Endodermal cell (in vitro differentiated cells): ENCODE measurements around the gene MIEF1. TPM values are rescaled to one million over a fixed set of nuclear protein-coding genes. Genes with fewer than 3 reads are reported as not detected.

Experiments
- DNase-seq: peaks from one replicate; pipeline ENCODE4 v3.0.0-alpha.2; 2017
- H3K27ac ChIP-seq: 2 replicates; pipeline ENCODE4 v1.5.1; 2013; ENCODE audit warnings: mild to moderate bottlenecking, low read depth, low read length, moderate library complexity
- H3K27me3 ChIP-seq: 2 replicates; pipeline ENCODE4 v1.6.1; 2013; ENCODE audit warnings: mild to moderate bottlenecking, low read length, moderate library complexity; ENCODE audit not compliant: insufficient read depth, control insufficient read depth, poor library complexity, severe bottlenecking
- H3K36me3 ChIP-seq: 2 replicates; pipeline ENCODE4 v1.7.0; 2013; ENCODE audit warnings: mild to moderate bottlenecking, low read length, moderate library complexity; ENCODE audit not compliant: control insufficient read depth, insufficient read depth
- H3K4me1 ChIP-seq: one replicate; pipeline ENCODE4 v1.7.0; 2013; ENCODE audit warnings: low read length; ENCODE audit not compliant: control insufficient read depth, insufficient read depth
- H3K4me3 ChIP-seq: 2 replicates; pipeline ENCODE4 v1.5.1; 2013; ENCODE audit warnings: mild to moderate bottlenecking, low read length, moderate library complexity
- H3K9ac ChIP-seq: 2 replicates; pipeline ENCODE4 v1.6.1; 2013; ENCODE audit warnings: mild to moderate bottlenecking, low read length, moderate library complexity; ENCODE audit not compliant: poor library complexity, severe bottlenecking; ENCODE audit errors: extremely low read depth
- H3K9me3 ChIP-seq: 2 replicates; pipeline ENCODE4 v1.6.1; 2013; ENCODE audit warnings: mild to moderate bottlenecking, low read length, moderate library complexity; ENCODE audit not compliant: control insufficient read depth
- H3K27ac Mint-ChIP-seq: 2 replicates; pipeline ENCODE4 v1.8.0; 2020; ENCODE audit warnings: mixed read lengths
- H3K27me3 Mint-ChIP-seq: 2 replicates; pipeline ENCODE4 v1.8.0; 2021; ENCODE audit warnings: mild to moderate bottlenecking, mixed read lengths; ENCODE audit not compliant: insufficient read depth
- H3K36me3 Mint-ChIP-seq: 2 replicates; pipeline ENCODE4 v1.8.0; 2020; ENCODE audit warnings: low read depth, mixed read lengths
- H3K4me1 Mint-ChIP-seq: 2 replicates; pipeline ENCODE4 v1.8.0; 2020; ENCODE audit warnings: mixed read lengths
- H3K4me3 Mint-ChIP-seq: 2 replicates; pipeline ENCODE4 v1.8.0; 2020; ENCODE audit warnings: mild to moderate bottlenecking, moderate library complexity, mixed read lengths
- H3K9me3 Mint-ChIP-seq: 2 replicates; pipeline ENCODE4 v1.8.0; 2020; ENCODE audit warnings: mild to moderate bottlenecking, mixed read lengths
- WGBS, 2 experiments: methylation state at CpG; one replicate each; pipeline versions ENCODE4 v1.1.5 to v1.1.7; 2013; ENCODE audit warnings: missing lambda C conversion rate in 2 of 2, mixed read lengths in 1 of 2; ENCODE audit not compliant: insufficient coverage in 1 of 2, insufficient read length in 1 of 2; 5-methylcytosine and 5-hydroxymethylcytosine counted together
- total RNA-seq, 2 donors: library from RNA; stranded (reverse); fragmentation: NEBNext Ultra II Directional in 1 of 2; extraction: Animal tissue kit (Norgen Biotek cat#: 25700) in 1 of 2; gene quantifications; 2 replicates in 1 of 2; 3 replicates in 1 of 2; pipeline ENCODE4 v1.2.1, GENCODE V29; 2021
- TF ChIP-seq, protein P1 (sequence below): fragments of 200-600 bp; sonication (generic); conservative IDR thresholded peaks from 2 replicates; pipeline ENCODE4 v1.5.0; 2021; ENCODE audit warnings: antibody characterized with exemption, mild to moderate bottlenecking

Gene MIEF1
- total RNA-seq, 2 donors from 2014 or later: 36.0 to 43.3 TPM

DNA sequence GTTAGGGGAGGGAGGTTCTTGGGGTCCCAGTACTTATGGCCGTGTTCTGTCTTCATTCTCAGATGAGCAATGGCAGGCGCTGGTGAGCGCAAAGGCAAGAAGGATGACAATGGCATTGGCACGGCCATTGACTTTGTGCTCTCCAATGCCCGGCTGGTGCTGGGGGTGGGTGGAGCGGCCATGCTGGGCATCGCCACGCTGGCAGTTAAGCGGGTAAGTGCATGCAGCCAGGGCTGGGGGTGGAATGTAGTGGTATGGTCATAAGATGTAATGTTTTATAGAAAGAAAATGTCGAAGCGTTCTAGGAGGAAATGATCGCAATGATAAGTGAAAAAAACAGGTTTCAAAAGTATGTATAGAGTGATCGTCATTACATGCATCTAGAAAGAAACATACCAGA lies 9.1 kb downstream of the MIEF1 start:
- 96 to 100% methylated on average over 5 to 12 of the region's 13 CpGs for WGBS, 2 experiments
- Histone ChIP-seq H3K27ac (no peak overlapping the region), H3K27me3 (no peaks in the 10 kb centered on the region), H3K4me1 (no peaks in the 10 kb centered on the region), H3K4me3 (no peak overlapping the region), H3K36me3 (peaks cover 88% of the 10 kb centered on the region), H3K9ac (no peak overlapping the region), H3K9me3 (no peaks in the 10 kb centered on the region)
- no peak overlapping the region for H3K27ac Mint-ChIP-seq
- peaks cover 59% of the 10 kb centered on the region for H3K27me3 Mint-ChIP-seq
- no peaks in the 10 kb centered on the region for H3K4me1 Mint-ChIP-seq
- DNase-seq: no peak
- no peaks in the 10 kb centered on the region for H3K9me3 Mint-ChIP-seq
- H3K4me3 Mint-ChIP-seq: no peak overlapping the region
- TF ChIP-seq, protein P1, sequence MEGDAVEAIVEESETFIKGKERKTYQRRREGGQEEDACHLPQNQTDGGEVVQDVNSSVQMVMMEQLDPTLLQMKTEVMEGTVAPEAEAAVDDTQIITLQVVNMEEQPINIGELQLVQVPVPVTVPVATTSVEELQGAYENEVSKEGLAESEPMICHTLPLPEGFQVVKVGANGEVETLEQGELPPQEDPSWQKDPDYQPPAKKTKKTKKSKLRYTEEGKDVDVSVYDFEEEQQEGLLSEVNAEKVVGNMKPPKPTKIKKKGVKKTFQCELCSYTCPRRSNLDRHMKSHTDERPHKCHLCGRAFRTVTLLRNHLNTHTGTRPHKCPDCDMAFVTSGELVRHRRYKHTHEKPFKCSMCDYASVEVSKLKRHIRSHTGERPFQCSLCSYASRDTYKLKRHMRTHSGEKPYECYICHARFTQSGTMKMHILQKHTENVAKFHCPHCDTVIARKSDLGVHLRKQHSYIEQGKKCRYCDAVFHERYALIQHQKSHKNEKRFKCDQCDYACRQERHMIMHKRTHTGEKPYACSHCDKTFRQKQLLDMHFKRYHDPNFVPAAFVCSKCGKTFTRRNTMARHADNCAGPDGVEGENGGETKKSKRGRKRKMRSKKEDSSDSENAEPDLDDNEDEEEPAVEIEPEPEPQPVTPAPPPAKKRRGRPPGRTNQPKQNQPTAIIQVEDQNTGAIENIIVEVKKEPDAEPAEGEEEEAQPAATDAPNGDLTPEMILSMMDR: no peak
- peaks cover 89% of the 10 kb centered on the region for H3K36me3 Mint-ChIP-seq

DNA sequence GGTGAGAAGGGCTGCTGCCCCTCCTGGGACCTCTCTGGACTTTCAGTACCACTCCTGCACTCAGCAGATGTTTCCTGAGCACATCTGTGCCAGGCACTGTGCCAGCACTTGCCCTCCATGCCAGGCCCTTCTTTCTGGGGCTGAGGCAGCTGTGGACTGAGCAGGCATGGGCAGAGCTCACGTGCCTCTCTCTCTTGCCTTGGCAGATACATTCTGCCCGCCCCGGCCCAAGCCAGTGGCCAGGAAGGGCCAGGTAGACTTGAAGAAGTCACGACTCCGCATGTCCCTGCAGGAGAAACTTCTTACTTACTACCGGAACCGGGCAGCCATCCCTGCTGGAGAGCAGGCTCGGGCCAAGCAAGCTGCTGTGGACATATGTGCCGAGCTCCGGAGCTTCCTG lies 9.9 kb downstream of the MIEF1 start:
- Mint-ChIP-seq H3K36me3 (peaks cover 84% of the 10 kb centered on the region), H3K27me3 (peaks cover 51% of the 10 kb centered on the region), H3K9me3 (no peaks in the 10 kb centered on the region), H3K4me1 (no peaks in the 10 kb centered on the region), H3K4me3 (no peak overlapping the region), H3K27ac (no peak overlapping the region)
- Histone ChIP-seq H3K4me1 (no peaks in the 10 kb centered on the region), H3K27ac (no peak overlapping the region), H3K4me3 (no peak overlapping the region), H3K27me3 (no peaks in the 10 kb centered on the region), H3K9ac (no peak overlapping the region), H3K36me3 (peaks cover 87% of the 10 kb centered on the region), H3K9me3 (no peaks in the 10 kb centered on the region)
- no peak for DNase-seq
- TF ChIP-seq, protein P1: no peak
- 94 to 95% methylated on average over 3 to 10 of the region's 10 CpGs for WGBS, 2 experiments

DNA sequence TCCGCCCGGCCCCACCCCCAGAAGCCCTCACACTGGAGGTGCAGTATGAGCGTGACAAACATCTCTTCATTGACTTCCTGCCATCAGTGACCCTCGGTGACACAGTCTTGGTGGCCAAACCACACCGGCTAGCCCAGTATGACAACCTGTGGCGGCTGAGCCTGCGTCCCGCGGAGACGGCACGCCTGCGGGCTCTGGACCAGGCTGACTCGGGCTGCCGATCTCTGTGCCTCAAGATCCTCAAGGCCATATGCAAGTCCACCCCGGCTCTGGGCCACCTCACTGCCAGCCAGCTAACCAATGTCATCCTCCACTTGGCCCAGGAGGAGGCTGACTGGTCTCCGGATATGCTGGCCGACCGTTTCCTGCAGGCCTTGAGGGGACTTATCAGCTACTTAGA lies 11.7 kb downstream of the MIEF1 start:
- WGBS, 2 experiments: 96 to 97% methylated on average over 7 to 18 of the region's 18 CpGs
- no peak overlapping the region for H3K27ac ChIP-seq
- H3K4me3 ChIP-seq: no peak overlapping the region
- TF ChIP-seq, protein P1: no peak
- Mint-ChIP-seq H3K36me3 (peaks cover 71% of the 10 kb centered on the region), H3K4me3 (no peak overlapping the region), H3K9me3 (no peaks in the 10 kb centered on the region), H3K4me1 (peaks cover 3% of the 10 kb centered on the region), H3K27ac (no peak overlapping the region), H3K27me3 (peaks cover 37% of the 10 kb centered on the region)
- H3K27me3 ChIP-seq: no peaks in the 10 kb centered on the region
- H3K36me3 ChIP-seq: peaks cover 83% of the 10 kb centered on the region
- no peak overlapping the region for H3K9ac ChIP-seq
- DNase-seq: no peak
- no peaks in the 10 kb centered on the region for H3K9me3 ChIP-seq
- no peaks in the 10 kb centered on the region for H3K4me1 ChIP-seq
